GM12878 (cell line): ENCODE data around the gene HEPHL1.

Source experiments
- CBX5 ChIP-seq: sonication (generic); IDR thresholded peaks from 2 replicates; pipeline ENCODE4 v1.6.1; 2016; ENCODE audit warnings: low read depth, moderate library complexity, mild to moderate bottlenecking, inconsistent platforms
- ESRRA ChIP-seq: IDR thresholded peaks from 2 replicates; pipeline ENCODE4 v1.6.1; 2012; ENCODE audit warnings: mild to moderate bottlenecking, low read length, improper control_type of control experiment
- MAX ChIP-seq: IDR thresholded peaks from 2 replicates; pipeline ENCODE4 v1.6.1; 2012; ENCODE audit warnings: low read depth, low read length, improper control_type of control experiment
- POLR2A ChIP-seq: IDR thresholded peaks from 2 replicates; pipeline ENCODE4 v1.6.1; 2011; ENCODE audit warnings: low read depth, mild to moderate bottlenecking, low read length
- RAD21 ChIP-seq: IDR thresholded peaks from 2 replicates; pipeline ENCODE4 v1.6.1; 2011; ENCODE audit warnings: mild to moderate bottlenecking, low read depth, low read length, moderate library complexity; ENCODE audit not compliant: insufficient read depth
- SRF ChIP-seq, 2 experiments: IDR thresholded peaks; 2 replicates each; pipeline ENCODE4 v1.6.1; 2011; ENCODE audit warnings: low read depth in 2 of 2, low read length in 2 of 2, mild to moderate bottlenecking in 1 of 2, moderate library complexity in 1 of 2

- TF ChIP-seq RAD21: no peak
- TF ChIP-seq MAX: no peak
- no peak for TF ChIP-seq POLR2A
- no peak for TF ChIP-seq ESRRA
- no peak for TF ChIP-seq CBX5
- TF ChIP-seq SRF (IDR thresholded peaks at IDR 0.05; ENCODE audit: low read depth in 2 of 2, low read length in 2 of 2): no peak
These were observed 130.9 kb downstream of the HEPHL1 start for GRCh38 chr11:94151903-94152677.
